Tibial nerve (tissue), 4 donors: ENCODE data around the gene ASIC2.

Experiments used
- EP300 ChIP-seq, 2 donors: sonication (generic); formaldehyde crosslinking; IDR thresholded peaks; one replicate each; pipeline ENCODE4 v1.6.1; 2017; ENCODE audit warnings: antibody characterized with exemption in 2 of 2, mild to moderate bottlenecking in 1 of 2
- POLR2A ChIP-seq, 2 donors: fragments of 450-650 bp; IDR thresholded peaks; one replicate each; pipeline ENCODE4 v1.6.1; 2017; ENCODE audit warnings: antibody characterized with exemption in 2 of 2, mild to moderate bottlenecking in 2 of 2, moderate library complexity in 2 of 2
- TF ChIP-seq, protein P1 (sequence below), 5 experiments: fragments of 200-600 bp in 3 of 5; fragments of 450-650 bp in 2 of 5; sonication (generic) in 3 of 5; IDR thresholded peaks; one replicate each; pipeline ENCODE4 v1.5.1; 2016 to 2019; ENCODE audit warnings: antibody characterized with exemption in 5 of 5, mild to moderate bottlenecking in 3 of 5, moderate library complexity in 2 of 5

GRCh38 chr17:33292981-33293867, at the start of gene ASIC2:
- no peak for TF ChIP-seq EP300 (IDR thresholded peaks at IDR 0.05)
- TF ChIP-seq POLR2A (IDR thresholded peaks at IDR 0.05): no peak
- TF ChIP-seq, protein P1, sequence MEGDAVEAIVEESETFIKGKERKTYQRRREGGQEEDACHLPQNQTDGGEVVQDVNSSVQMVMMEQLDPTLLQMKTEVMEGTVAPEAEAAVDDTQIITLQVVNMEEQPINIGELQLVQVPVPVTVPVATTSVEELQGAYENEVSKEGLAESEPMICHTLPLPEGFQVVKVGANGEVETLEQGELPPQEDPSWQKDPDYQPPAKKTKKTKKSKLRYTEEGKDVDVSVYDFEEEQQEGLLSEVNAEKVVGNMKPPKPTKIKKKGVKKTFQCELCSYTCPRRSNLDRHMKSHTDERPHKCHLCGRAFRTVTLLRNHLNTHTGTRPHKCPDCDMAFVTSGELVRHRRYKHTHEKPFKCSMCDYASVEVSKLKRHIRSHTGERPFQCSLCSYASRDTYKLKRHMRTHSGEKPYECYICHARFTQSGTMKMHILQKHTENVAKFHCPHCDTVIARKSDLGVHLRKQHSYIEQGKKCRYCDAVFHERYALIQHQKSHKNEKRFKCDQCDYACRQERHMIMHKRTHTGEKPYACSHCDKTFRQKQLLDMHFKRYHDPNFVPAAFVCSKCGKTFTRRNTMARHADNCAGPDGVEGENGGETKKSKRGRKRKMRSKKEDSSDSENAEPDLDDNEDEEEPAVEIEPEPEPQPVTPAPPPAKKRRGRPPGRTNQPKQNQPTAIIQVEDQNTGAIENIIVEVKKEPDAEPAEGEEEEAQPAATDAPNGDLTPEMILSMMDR (IDR thresholded peaks at IDR 0.05): no peak
